ENCODE measurements around the gene SPAG16. TPM values are rescaled to one million over a fixed set of nuclear protein-coding genes. Genes with fewer than 3 reads are reported as not detected.

The SPAG16 gene
- total RNA-seq, 1 donor from 2014 or later, result 14.4 TPM

- no peak for DNase-seq (ENCODE audit: low spot score)
- peaks cover 5% of the 10 kb centered on the region for H3K27me3 Mint-ChIP-seq (ENCODE audit: unreplicated experiment)
- H3K9me3 Mint-ChIP-seq (ENCODE audit: unreplicated experiment), result no peaks in the 10 kb centered on the region
- H3K27ac Mint-ChIP-seq (ENCODE audit: unreplicated experiment), result no peak overlapping the region
- no peaks in the 10 kb centered on the region for H3K36me3 Mint-ChIP-seq (ENCODE audit: low read depth, unreplicated experiment)
- no peak for TF ChIP-seq CTCF (IDR thresholded peaks at IDR 0.05; ENCODE audit: unreplicated experiment)
- no peak overlapping the region for H3K4me3 Mint-ChIP-seq (ENCODE audit: unreplicated experiment)
- H3K4me1 Mint-ChIP-seq (ENCODE audit: unreplicated experiment), result no peaks in the 10 kb centered on the region
Observed at GRCh38 chr2:214203744-214204289, 919.6 kb downstream of the SPAG16 start.

- H3K4me3 Mint-ChIP-seq (ENCODE audit: unreplicated experiment), result no peak overlapping the region
- DNase-seq (ENCODE audit: low spot score), result no peak
- H3K36me3 Mint-ChIP-seq (ENCODE audit: low read depth, unreplicated experiment), result no peaks in the 10 kb centered on the region
- no peaks in the 10 kb centered on the region for H3K27me3 Mint-ChIP-seq (ENCODE audit: unreplicated experiment)
- TF ChIP-seq CTCF (IDR thresholded peaks at IDR 0.05; ENCODE audit: unreplicated experiment), result no peak
- no peaks in the 10 kb centered on the region for H3K9me3 Mint-ChIP-seq (ENCODE audit: unreplicated experiment)
- H3K27ac Mint-ChIP-seq (ENCODE audit: unreplicated experiment), result no peak overlapping the region
- H3K4me1 Mint-ChIP-seq (ENCODE audit: unreplicated experiment), result no peaks in the 10 kb centered on the region
Observed at GRCh38 chr2:214215107-214215506, 930.8 kb downstream of the SPAG16 start.

GRCh38 chr2:214217136-214217535 is 932.9 kb downstream of the SPAG16 start:
- Mint-ChIP-seq H3K27ac (ENCODE audit: unreplicated experiment) (no peak overlapping the region), H3K9me3 (ENCODE audit: unreplicated experiment) (no peaks in the 10 kb centered on the region), H3K36me3 (ENCODE audit: low read depth, unreplicated experiment) (no peaks in the 10 kb centered on the region), H3K27me3 (ENCODE audit: unreplicated experiment) (no peaks in the 10 kb centered on the region), H3K4me3 (ENCODE audit: unreplicated experiment) (no peak overlapping the region), H3K4me1 (ENCODE audit: unreplicated experiment) (no peaks in the 10 kb centered on the region)
- no peak for DNase-seq (ENCODE audit: low spot score)
- TF ChIP-seq CTCF (IDR thresholded peaks at IDR 0.05; ENCODE audit: unreplicated experiment), result no peak

- Mint-ChIP-seq H3K9me3 (ENCODE audit: unreplicated experiment) (no peaks in the 10 kb centered on the region), H3K27me3 (ENCODE audit: unreplicated experiment) (no peaks in the 10 kb centered on the region), H3K27ac (ENCODE audit: unreplicated experiment) (no peak overlapping the region), H3K36me3 (ENCODE audit: low read depth, unreplicated experiment) (no peaks in the 10 kb centered on the region), H3K4me3 (ENCODE audit: unreplicated experiment) (no peak overlapping the region), H3K4me1 (ENCODE audit: unreplicated experiment) (no peaks in the 10 kb centered on the region)
- no peak for DNase-seq (ENCODE audit: low spot score)
- no peak for TF ChIP-seq CTCF (IDR thresholded peaks at IDR 0.05; ENCODE audit: unreplicated experiment)
Observed at GRCh38 chr2:214217599-214217998, 933.3 kb downstream of the SPAG16 start.

- H3K4me1 Mint-ChIP-seq (ENCODE audit: unreplicated experiment), result no peaks in the 10 kb centered on the region
- no peak for DNase-seq (ENCODE audit: low spot score)
- H3K9me3 Mint-ChIP-seq (ENCODE audit: unreplicated experiment), result no peaks in the 10 kb centered on the region
- H3K36me3 Mint-ChIP-seq (ENCODE audit: low read depth, unreplicated experiment), result no peaks in the 10 kb centered on the region
- H3K27ac Mint-ChIP-seq (ENCODE audit: unreplicated experiment), result no peak overlapping the region
- TF ChIP-seq CTCF (IDR thresholded peaks at IDR 0.05; ENCODE audit: unreplicated experiment), result no peak
- H3K4me3 Mint-ChIP-seq (ENCODE audit: unreplicated experiment), result no peak overlapping the region
- H3K27me3 Mint-ChIP-seq (ENCODE audit: unreplicated experiment), result no peaks in the 10 kb centered on the region
Observed at GRCh38 chr2:214220251-214220650, 936.0 kb downstream of the SPAG16 start.

All from endothelial cell (in vitro differentiated cells).